Ascending aorta (tissue), 2 donors: ENCODE measurements around the gene TSPYL2. TPM values are rescaled to one million over a fixed set of nuclear protein-coding genes. Genes with fewer than 3 reads are reported as not detected.

Source experiments
- DNase-seq, 2 donors: peaks; one replicate each; pipeline ENCODE4 v3.0.0-alpha.2; 2019; ENCODE audit warnings: low spot score in 2 of 2
- H3K27ac ChIP-seq, 2 donors: fragments of 200-600 bp; sonication (generic); one replicate each; pipeline ENCODE4 v1.5.1; 2016 to 2017; ENCODE audit warnings: mild to moderate bottlenecking in 1 of 2
- H3K27me3 ChIP-seq: fragments of 200-600 bp; sonication (generic); one replicate; pipeline ENCODE4 v1.5.1; 2017
- H3K36me3 ChIP-seq, 2 donors: fragments of 200-600 bp; sonication (generic); one replicate each; pipeline ENCODE4 v1.5.1; 2016
- H3K4me1 ChIP-seq, 2 donors: fragments of 200-600 bp; sonication (generic); one replicate each; pipeline ENCODE4 v1.5.1; 2016 to 2017; ENCODE audit warnings: mild to moderate bottlenecking in 1 of 2
- H3K4me3 ChIP-seq, 2 donors: fragments of 200-600 bp; sonication (generic); one replicate each; pipeline ENCODE4 v1.5.1; 2016 to 2017; ENCODE audit warnings: mild to moderate bottlenecking in 1 of 2
- H3K9me3 ChIP-seq, 2 donors: fragments of 200-600 bp; sonication (generic); one replicate each; pipeline ENCODE4 v1.5.1; 2016
- intact Hi-C: fragments of 100-400 bp; cut with DNase I; formaldehyde crosslinking; loops from one replicate; pipeline ENCODE4 v1.15.1; 2023
- total RNA-seq: library from RNA; depleted of rRNA; stranded (reverse); fragments of >200 nt; gene quantifications from one replicate; pipeline ENCODE4 v1.1.0, GENCODE V29; 2016
- TF ChIP-seq, protein P1 (sequence below), 3 experiments: fragments of 200-600 bp in 2 of 3; fragments of 450-650 bp in 1 of 3; sonication (generic) in 2 of 3; IDR thresholded peaks; one replicate each; pipeline ENCODE4 v1.5.1; 2016 to 2019; ENCODE audit warnings: antibody characterized with exemption in 3 of 3, mild to moderate bottlenecking in 1 of 3, moderate library complexity in 1 of 3

TSPYL2 gene
- total RNA-seq, 1 donor from 2014 or later: 42.3 TPM

GRCh38 chrX:53082773-53083616 lies 828 bp downstream of the TSPYL2 start:
- Histone ChIP-seq H3K9me3 (no peaks in the 10 kb centered on the region), H3K27me3 (no peaks in the 10 kb centered on the region), H3K27ac (peak overlapping the region; percentile 96), H3K36me3 (peaks cover 4 to 25% of the 10 kb centered on the region in 2 donors), H3K4me3 (peak overlapping the region; percentile 74 to 97), H3K4me1 (peaks cover 0 to 2% of the 10 kb centered on the region in 2 donors)
- peak in 1 of 2 donors; percentile 28 for DNase-seq
- TF ChIP-seq, protein P1, sequence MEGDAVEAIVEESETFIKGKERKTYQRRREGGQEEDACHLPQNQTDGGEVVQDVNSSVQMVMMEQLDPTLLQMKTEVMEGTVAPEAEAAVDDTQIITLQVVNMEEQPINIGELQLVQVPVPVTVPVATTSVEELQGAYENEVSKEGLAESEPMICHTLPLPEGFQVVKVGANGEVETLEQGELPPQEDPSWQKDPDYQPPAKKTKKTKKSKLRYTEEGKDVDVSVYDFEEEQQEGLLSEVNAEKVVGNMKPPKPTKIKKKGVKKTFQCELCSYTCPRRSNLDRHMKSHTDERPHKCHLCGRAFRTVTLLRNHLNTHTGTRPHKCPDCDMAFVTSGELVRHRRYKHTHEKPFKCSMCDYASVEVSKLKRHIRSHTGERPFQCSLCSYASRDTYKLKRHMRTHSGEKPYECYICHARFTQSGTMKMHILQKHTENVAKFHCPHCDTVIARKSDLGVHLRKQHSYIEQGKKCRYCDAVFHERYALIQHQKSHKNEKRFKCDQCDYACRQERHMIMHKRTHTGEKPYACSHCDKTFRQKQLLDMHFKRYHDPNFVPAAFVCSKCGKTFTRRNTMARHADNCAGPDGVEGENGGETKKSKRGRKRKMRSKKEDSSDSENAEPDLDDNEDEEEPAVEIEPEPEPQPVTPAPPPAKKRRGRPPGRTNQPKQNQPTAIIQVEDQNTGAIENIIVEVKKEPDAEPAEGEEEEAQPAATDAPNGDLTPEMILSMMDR (IDR thresholded peaks at IDR 0.05): no peak
- intact Hi-C loops: loop anchor here (10.0 kb wide), 1 partner anchor 602 kb away; the partner anchor contains the start of gene HUWE1

GRCh38 chrX:53084043-53084570 lies 1.9 kb downstream of the TSPYL2 start:
- peak overlapping the region; percentile 74 to 97 for H3K4me3 ChIP-seq
- H3K27ac ChIP-seq: peak overlapping the region; percentile 33 to 96
- no peaks in the 10 kb centered on the region for H3K9me3 ChIP-seq
- peak in 1 of 2 donors; percentile 53 for DNase-seq
- H3K4me1 ChIP-seq: peaks cover 0 to 2% of the 10 kb centered on the region in 2 donors
- TF ChIP-seq, protein P1 (IDR thresholded peaks at IDR 0.05): no peak
- intact Hi-C loops: loop anchor here (10.0 kb wide), 1 partner anchor 601 kb away; the partner anchor contains the start of gene HUWE1
- no peaks in the 10 kb centered on the region for H3K27me3 ChIP-seq
- peaks cover 4 to 25% of the 10 kb centered on the region in 2 donors for H3K36me3 ChIP-seq

- TF ChIP-seq, protein P1 (IDR thresholded peaks at IDR 0.05): no peak
- H3K4me1 ChIP-seq: peaks cover 0 to 2% of the 10 kb centered on the region in 2 donors
- no peaks in the 10 kb centered on the region for H3K27me3 ChIP-seq
- peak in 1 of 2 donors; percentile 56 for DNase-seq
- peak overlapping the region in 1 of 2 donors; percentile 97 for H3K4me3 ChIP-seq
- H3K9me3 ChIP-seq: no peaks in the 10 kb centered on the region
- H3K36me3 ChIP-seq: peaks cover 4 to 25% of the 10 kb centered on the region in 2 donors
- intact Hi-C loops: loop anchor here (5.0 to 10.0 kb wide), 2 partner anchors 600 to 1722 kb away; partner anchors contain the start of genes HUWE1 and MAGED2
- peak overlapping the region; percentile 33 to 96 for H3K27ac ChIP-seq
These were observed 2.7 kb downstream of the TSPYL2 start for GRCh38 chrX:53084863-53085262.

DNA sequence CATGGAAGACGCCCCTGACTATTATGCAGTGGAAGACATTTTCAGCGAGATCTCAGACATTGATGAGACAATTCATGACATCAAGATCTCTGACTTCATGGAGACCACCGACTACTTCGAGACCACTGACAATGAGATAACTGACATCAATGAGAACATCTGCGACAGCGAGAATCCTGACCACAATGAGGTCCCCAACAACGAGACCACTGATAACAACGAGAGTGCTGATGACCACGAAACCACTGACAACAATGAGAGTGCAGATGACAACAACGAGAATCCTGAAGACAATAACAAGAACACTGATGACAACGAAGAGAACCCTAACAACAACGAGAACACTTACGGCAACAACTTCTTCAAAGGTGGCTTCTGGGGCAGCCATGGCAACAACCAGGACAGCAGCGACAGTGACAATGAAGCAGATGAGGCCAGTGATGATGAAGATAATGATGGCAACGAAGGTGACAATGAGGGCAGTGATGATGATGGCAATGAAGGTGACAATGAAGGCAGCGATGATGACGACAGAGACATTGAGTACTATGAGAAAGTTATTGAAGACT lies 3.6 kb downstream of the TSPYL2 start:
- Histone ChIP-seq H3K4me1 (peaks cover 0 to 2% of the 10 kb centered on the region in 2 donors), H3K4me3 (peak overlapping the region in 1 of 2 donors; percentile 34)
- intact Hi-C loops: loop anchor here (5.0 to 10.0 kb wide), 2 partner anchors 599 to 1722 kb away; partner anchors contain the start of genes HUWE1 and MAGED2

GRCh38 chrX:53086464-53086863 lies 4.3 kb downstream of the TSPYL2 start:
- Histone ChIP-seq H3K9me3 (no peaks in the 10 kb centered on the region), H3K27me3 (no peaks in the 10 kb centered on the region), H3K4me1 (peaks cover 0 to 2% of the 10 kb centered on the region in 2 donors), H3K36me3 (peaks cover 4 to 25% of the 10 kb centered on the region in 2 donors), H3K4me3 (peak overlapping the region in 1 of 2 donors; percentile 34), H3K27ac (peak overlapping the region in 1 of 2 donors; percentile 96)
- intact Hi-C loops: loop anchor here (5.0 to 10.0 kb wide), 2 partner anchors 598 to 1721 kb away; partner anchors contain the start of genes HUWE1 and MAGED2
- TF ChIP-seq, protein P1 (IDR thresholded peaks at IDR 0.05): no peak
- peak in 1 of 2 donors; percentile 70 for DNase-seq

More for the DNA sequence above, 3.6 kb downstream of the TSPYL2 start:
- peaks cover 4 to 25% of the 10 kb centered on the region in 2 donors for H3K36me3 ChIP-seq
- peak overlapping the region in 1 of 2 donors; percentile 96 for H3K27ac ChIP-seq
- no peaks in the 10 kb centered on the region for H3K9me3 ChIP-seq
- H3K27me3 ChIP-seq: no peaks in the 10 kb centered on the region
- TF ChIP-seq, protein P1 (IDR thresholded peaks at IDR 0.05): no peak
- DNase-seq: peak in 1 of 2 donors; percentile 34
